NOMO-1 treated with dmso at 0.1 percent for 144 hours (cell line): ENCODE measurements around the gene SLC7A8.
"Not testable (repeated sequence)": the region's sequence is repeated elsewhere in the genome, so short reads cannot be mapped to it uniquely, and the experiment has no call there.

ENCODE experiments used
- DNase-seq: peaks from one replicate; lab custom pipeline; 2025; ENCODE audit not compliant: unreplicated experiment; lab: John Stamatoyannopoulos, UW

Gene SLC7A8

GRCh38 chr14:23115918-23116317, 67.5 kb downstream of the SLC7A8 start:
- no peak for DNase-seq

GRCh38 chr14:23115039-23115731, 68.3 kb downstream of the SLC7A8 start:
- no peak for DNase-seq

GRCh38 chr14:23114669-23115038, 68.8 kb downstream of the SLC7A8 start:
- DNase-seq, result no peak

GRCh38 chr14:23114120-23114458, 69.4 kb downstream of the SLC7A8 start:
- DNase-seq, result no peak

- peak; percentile 55 for DNase-seq
Measured at GRCh38 chr14:23113431-23114119, 69.9 kb downstream of the SLC7A8 start.

- DNase-seq, result peak; percentile 70
Measured at GRCh38 chr14:23112359-23113178, 70.9 kb downstream of the SLC7A8 start.

GRCh38 chr14:23110579-23111365, 72.7 kb downstream of the SLC7A8 start:
- DNase-seq, result no peak

GRCh38 chr14:23109769-23110168, 73.7 kb downstream of the SLC7A8 start:
- DNase-seq, result no peak

GRCh38 chr14:23108169-23108568, 75.3 kb downstream of the SLC7A8 start:
- not testable (repeated sequence) for DNase-seq

- not testable (repeated sequence) for DNase-seq
Measured at GRCh38 chr14:23107620-23108019, 75.8 kb downstream of the SLC7A8 start.

- DNase-seq, result no peak
Measured at GRCh38 chr14:23106747-23107045, 76.8 kb downstream of the SLC7A8 start.

- DNase-seq, result no peak
Measured at GRCh38 chr14:23105348-23105824, 78.1 kb downstream of the SLC7A8 start.

- DNase-seq, result no peak
Measured at GRCh38 chr14:23104591-23105347, 78.7 kb downstream of the SLC7A8 start, which contains the start of gene CIROP. TSS of gene CIROP (minus strand) at chr14:23104989. CDS start at chr14:23104920, 69 bp downstream.

- DNase-seq, result no peak
Measured at GRCh38 chr14:23104070-23104590, 79.3 kb downstream of the SLC7A8 start.

GRCh38 chr14:23103581-23103980, 79.9 kb downstream of the SLC7A8 start:
- no peak for DNase-seq

- no peak for DNase-seq
Measured at GRCh38 chr14:23102801-23103200, 80.7 kb downstream of the SLC7A8 start.

- DNase-seq, result no peak
Measured at GRCh38 chr14:23101986-23102625, 81.4 kb downstream of the SLC7A8 start.

- DNase-seq, result no peak
Measured at GRCh38 chr14:23101213-23101970, 82.1 kb downstream of the SLC7A8 start.
